GM12874 (cell line): ENCODE measurements around the gene ABCA4.

ENCODE experiments used
- CTCF ChIP-seq: IDR thresholded peaks from 2 replicates; pipeline ENCODE4 v1.5.1; 2011; ENCODE audit warnings: low read depth, mild to moderate bottlenecking, control low read depth, low read length, moderate library complexity; ENCODE audit not compliant: insufficient read depth

Gene ABCA4

GRCh38 chr1:94100785-94101612 lies 19.9 kb downstream of the ABCA4 start:
- TF ChIP-seq CTCF, result no peak

GRCh38 chr1:94100129-94100784 lies 20.7 kb downstream of the ABCA4 start:
- TF ChIP-seq CTCF, result no peak

GRCh38 chr1:94099303-94099702 lies 21.6 kb downstream of the ABCA4 start:
- TF ChIP-seq CTCF, result no peak

- no peak for TF ChIP-seq CTCF
Observed at GRCh38 chr1:94098585-94099111, 22.3 kb downstream of the ABCA4 start.

- TF ChIP-seq CTCF, result no peak
Observed at GRCh38 chr1:94096797-94097549, 24.0 kb downstream of the ABCA4 start.

GRCh38 chr1:94095744-94096469 lies 25.0 kb downstream of the ABCA4 start:
- no peak for TF ChIP-seq CTCF
